Subcutaneous adipose tissue (tissue), 4 donors: Measurements from ENCODE around the gene PTTG1IP. TPM values are rescaled to one million over a fixed set of nuclear protein-coding genes. Genes with fewer than 3 reads are reported as not detected.

Experiments
- CTCF ChIP-seq: fragments of 450-650 bp; IDR thresholded peaks from one replicate; pipeline ENCODE4 v1.5.1; 2016; ENCODE audit warnings: low read depth, mild to moderate bottlenecking, control low read depth, antibody characterized with exemption, moderate library complexity
- total RNA-seq, 4 donors: library from RNA; depleted of rRNA; stranded (reverse); fragments of >200 nt; gene quantifications; one replicate each; pipeline ENCODE4 v1.1.0, GENCODE V29; 2016

Gene PTTG1IP
- total RNA-seq, 4 donors from 2014 or later, result 131 to 244 (median 148) TPM

- no peak for TF ChIP-seq CTCF
Measured at GRCh38 chr21:44867999-44868700, 5.3 kb downstream of the PTTG1IP start.

- no peak for TF ChIP-seq CTCF
Measured at GRCh38 chr21:44867464-44867863, 6.0 kb downstream of the PTTG1IP start.

- TF ChIP-seq CTCF, result no peak
Measured at GRCh38 chr21:44866780-44867179, 6.7 kb downstream of the PTTG1IP start.

- TF ChIP-seq CTCF, result no peak
Measured at GRCh38 chr21:44865561-44866280, 7.8 kb downstream of the PTTG1IP start.

- no peak for TF ChIP-seq CTCF
Measured at GRCh38 chr21:44862869-44863685, 10.4 kb downstream of the PTTG1IP start.

GRCh38 chr21:44858791-44859190 lies 14.7 kb downstream of the PTTG1IP start:
- TF ChIP-seq CTCF, result no peak

- TF ChIP-seq CTCF, result no peak
Measured at GRCh38 chr21:44858291-44858690, 15.2 kb downstream of the PTTG1IP start.
